Lower lobe of right lung (tissue), 2 donors: ENCODE measurements around the gene ACOT4. TPM values are rescaled to one million over a fixed set of nuclear protein-coding genes. Genes with fewer than 3 reads are reported as not detected.
"Not testable (repeated sequence)": the region's sequence is repeated elsewhere in the genome, so short reads cannot be mapped to it uniquely, and the experiment has no call there.

Source experiments
- ATAC-seq, 2 donors: fragments of 200-7000 bp; cut with Tn5 transposase; one replicate each; pipeline ENCODE4 v1.9.1; 2020 to 2022; ENCODE audit warnings: mild to moderate bottlenecking in 2 of 2, moderate library complexity in 2 of 2
- DNase-seq: peaks from one replicate; pipeline ENCODE4 v3.0.0-alpha.2; 2020
- H3K27ac ChIP-seq: fragments of 200-600 bp; one replicate; pipeline ENCODE4 v1.8.0; 2022
- H3K27me3 ChIP-seq: fragments of 200-600 bp; one replicate; pipeline ENCODE4 v1.8.0; 2022; ENCODE audit warnings: low read depth
- H3K36me3 ChIP-seq: fragments of 200-600 bp; one replicate; pipeline ENCODE4 v1.8.0; 2022; ENCODE audit warnings: mild to moderate bottlenecking
- H3K4me1 ChIP-seq: fragments of 200-600 bp; one replicate; pipeline ENCODE4 v1.8.0; 2022
- H3K4me3 ChIP-seq: fragments of 200-600 bp; one replicate; pipeline ENCODE4 v1.8.0; 2022; ENCODE audit warnings: mild to moderate bottlenecking
- H3K9me3 ChIP-seq: fragments of 200-600 bp; one replicate; pipeline ENCODE4 v1.8.0; 2022
- CTCF ChIP-seq: fragments of 200-600 bp; IDR thresholded peaks from one replicate; pipeline ENCODE4 v1.8.0; 2022; ENCODE audit warnings: antibody characterized with exemption, mild to moderate bottlenecking
- intact Hi-C: fragments of 100-400 bp; cut with DNase I; formaldehyde crosslinking; loops from one replicate; pipeline ENCODE4 v1.11.0; 2022
- total RNA-seq: library from RNA; stranded (reverse); fragmentation: NEBNext Ultra II Directional; extraction: Animal tissue kit (Norgen Biotek cat#: 25700); gene quantifications from one replicate; pipeline ENCODE4 v1.2.1, GENCODE V29; 2021
- donor health status: DM: no; HTN: yes; CAD: no; lungs with severe emphysema.

ACOT4 gene
- total RNA-seq, 1 donor from 2014 or later: 5.0 TPM

GRCh38 chr14:73576391-73576790 lies 15.3 kb upstream of the ACOT4 start:
- Histone ChIP-seq H3K9me3 (no peaks in the 10 kb centered on the region), H3K27me3 (no peaks in the 10 kb centered on the region), H3K36me3 (peaks cover 40% of the 10 kb centered on the region), H3K4me1 (no peaks in the 10 kb centered on the region), H3K4me3 (no peak overlapping the region), H3K27ac (no peak overlapping the region)
- TF ChIP-seq CTCF: no peak
- DNase-seq: no peak
- no peak for ATAC-seq
- intact Hi-C loops: no loop called here

GRCh38 chr14:73577214-73577613 lies 14.5 kb upstream of the ACOT4 start:
- H3K4me3 ChIP-seq, H3K9me3 ChIP-seq, intact Hi-C loops, H3K27me3 ChIP-seq, DNase-seq, ATAC-seq, H3K4me1 ChIP-seq, H3K27ac ChIP-seq: not testable (repeated sequence)
- H3K36me3 ChIP-seq: peaks cover 40% of the 10 kb centered on the region

- DNase-seq, H3K4me1 ChIP-seq, H3K27me3 ChIP-seq, intact Hi-C loops, H3K27ac ChIP-seq, H3K4me3 ChIP-seq, H3K9me3 ChIP-seq: not testable (repeated sequence)
- peaks cover 15% of the 10 kb centered on the region for H3K36me3 ChIP-seq
- ATAC-seq: peak; percentile 63 to 71
Measured at GRCh38 chr14:73582102-73582979, 9.3 kb upstream of the ACOT4 start.

- Histone ChIP-seq H3K9me3 (no peaks in the 10 kb centered on the region), H3K36me3 (no peaks in the 10 kb centered on the region), H3K27me3 (no peaks in the 10 kb centered on the region), H3K4me3 (no peak overlapping the region), H3K4me1 (peaks cover 4% of the 10 kb centered on the region), H3K27ac (no peak overlapping the region)
- ATAC-seq (no peak), DNase-seq (no peak)
- no peak for TF ChIP-seq CTCF
- intact Hi-C loops: no loop called here
Measured at GRCh38 chr14:73588695-73589094, 3.0 kb upstream of the ACOT4 start.

- no peak for ATAC-seq
- H3K4me3 ChIP-seq: no peak overlapping the region
- TF ChIP-seq CTCF: no peak
Measured at GRCh38 chr14:73589116-73589515, 2.6 kb upstream of the ACOT4 start.

GRCh38 chr14:73590673-73591004 lies 1.0 kb upstream of the ACOT4 start:
- DNase-seq, H3K9me3 ChIP-seq, intact Hi-C loops, H3K27ac ChIP-seq, H3K36me3 ChIP-seq, H3K4me3 ChIP-seq, H3K27me3 ChIP-seq, H3K4me1 ChIP-seq, ATAC-seq: not testable (repeated sequence)

More at GRCh38 chr14:73589116-73589515, 2.6 kb upstream of the ACOT4 start:
- H3K4me1 ChIP-seq: peaks cover 4% of the 10 kb centered on the region
- H3K27ac ChIP-seq: no peak overlapping the region
- no peaks in the 10 kb centered on the region for H3K36me3 ChIP-seq
- no peak for DNase-seq
- H3K9me3 ChIP-seq: no peaks in the 10 kb centered on the region
- H3K27me3 ChIP-seq: no peaks in the 10 kb centered on the region
- intact Hi-C loops: no loop called here

- Histone ChIP-seq H3K27me3 (no peaks in the 10 kb centered on the region), H3K36me3 (no peaks in the 10 kb centered on the region), H3K4me1 (peaks cover 4% of the 10 kb centered on the region), H3K4me3 (no peak overlapping the region), H3K9me3 (no peaks in the 10 kb centered on the region), H3K27ac (no peak overlapping the region)
- ATAC-seq: no peak
- intact Hi-C loops: no loop called here
- DNase-seq: no peak
- TF ChIP-seq CTCF: no peak
Measured at GRCh38 chr14:73594491-73594890, 2.8 kb downstream of the ACOT4 start.
